Fibroblast of upper back skin (primary cell): ENCODE data around the gene KRT8.
A peak's percentile ranks its signal among the peaks of the same experiment; 100 is the strongest.
"Not testable (repeated sequence)": the region's sequence is repeated elsewhere in the genome, so short reads cannot be mapped to it uniquely, and the experiment has no call there.

Experiments
- DNase-seq: peaks from one replicate; pipeline ENCODE4 v3.0.0-alpha.2; 2013

The KRT8 gene

DNA sequence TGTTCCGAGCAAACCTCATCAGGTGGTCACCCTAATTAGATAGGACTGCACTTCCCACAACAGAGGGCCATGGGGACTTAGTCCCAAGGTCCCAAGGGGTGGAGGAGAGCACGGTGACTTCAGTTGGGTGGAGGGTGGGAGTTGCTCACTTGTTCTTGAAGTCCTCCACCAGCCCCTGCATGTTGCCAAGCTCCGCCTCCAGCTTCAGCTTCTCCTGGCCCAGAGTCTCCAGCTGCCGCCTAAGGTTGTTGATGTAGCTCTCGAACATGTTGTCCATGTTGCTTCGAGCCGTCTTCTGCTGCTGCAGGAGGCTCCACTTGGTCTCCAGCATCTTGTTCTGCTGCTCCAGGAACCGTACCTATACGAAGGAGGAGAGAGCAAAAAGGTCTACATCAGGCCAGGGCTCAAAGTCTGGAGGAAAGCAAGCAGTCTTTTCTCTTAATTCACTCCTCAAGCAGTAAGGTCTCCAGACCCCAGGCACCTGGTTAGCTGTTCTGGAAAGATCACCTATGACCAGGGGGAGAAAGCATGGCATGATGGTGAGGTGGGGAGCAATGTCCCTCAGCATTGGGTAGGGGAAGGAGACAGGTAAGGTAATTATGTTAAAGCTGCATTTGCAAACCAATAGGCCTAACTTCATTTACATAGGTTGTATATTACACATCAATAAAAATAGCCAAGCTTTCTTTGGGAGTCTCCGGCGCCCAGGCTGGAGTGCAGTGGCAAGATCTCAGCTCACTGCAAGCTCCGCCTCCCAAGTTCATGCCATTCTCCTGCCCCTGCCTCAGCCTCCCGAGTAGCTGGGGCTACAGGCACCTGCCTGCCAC is 2.9 kb downstream of the KRT8 start:
- DNase-seq, result no peak

DNA sequence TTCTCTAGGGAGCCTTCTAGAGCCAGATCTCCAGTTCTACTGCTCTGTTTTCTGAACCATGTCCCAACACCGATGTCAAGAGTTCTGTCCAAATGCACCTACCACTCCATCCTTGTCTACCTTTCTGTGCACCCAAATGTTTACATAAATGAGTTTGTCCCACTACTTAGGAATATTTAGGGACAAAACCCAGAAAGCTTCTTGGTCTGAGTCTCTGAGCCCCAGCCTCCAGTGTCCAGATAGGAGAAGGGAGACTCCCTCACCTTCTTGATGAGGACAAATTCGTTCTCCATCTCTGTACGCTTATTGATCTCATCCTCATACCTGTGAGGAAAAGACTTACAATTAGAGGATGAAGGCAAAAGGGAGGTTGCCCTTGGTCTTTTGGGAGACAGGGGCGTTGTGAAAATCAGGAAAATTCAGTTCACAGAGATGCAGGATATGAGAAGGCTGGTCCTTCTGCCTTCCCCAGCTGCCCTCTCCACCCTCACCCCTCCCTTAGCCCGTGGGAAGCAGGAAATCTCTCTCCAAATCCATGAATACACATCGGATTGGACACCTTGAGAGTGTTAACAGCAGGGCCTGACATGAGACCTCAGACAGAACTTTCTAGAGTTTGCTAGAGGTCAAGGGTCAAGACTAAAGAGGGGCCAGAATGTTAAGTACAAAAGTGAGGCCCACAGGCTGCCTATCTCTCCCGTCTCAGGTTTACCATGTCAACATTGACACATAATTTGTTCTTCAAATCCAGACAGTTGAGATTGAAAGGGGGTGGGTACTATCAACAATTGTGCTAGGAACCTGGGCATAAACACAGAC is 3.8 kb downstream of the KRT8 start:
- no peak for DNase-seq

DNA sequence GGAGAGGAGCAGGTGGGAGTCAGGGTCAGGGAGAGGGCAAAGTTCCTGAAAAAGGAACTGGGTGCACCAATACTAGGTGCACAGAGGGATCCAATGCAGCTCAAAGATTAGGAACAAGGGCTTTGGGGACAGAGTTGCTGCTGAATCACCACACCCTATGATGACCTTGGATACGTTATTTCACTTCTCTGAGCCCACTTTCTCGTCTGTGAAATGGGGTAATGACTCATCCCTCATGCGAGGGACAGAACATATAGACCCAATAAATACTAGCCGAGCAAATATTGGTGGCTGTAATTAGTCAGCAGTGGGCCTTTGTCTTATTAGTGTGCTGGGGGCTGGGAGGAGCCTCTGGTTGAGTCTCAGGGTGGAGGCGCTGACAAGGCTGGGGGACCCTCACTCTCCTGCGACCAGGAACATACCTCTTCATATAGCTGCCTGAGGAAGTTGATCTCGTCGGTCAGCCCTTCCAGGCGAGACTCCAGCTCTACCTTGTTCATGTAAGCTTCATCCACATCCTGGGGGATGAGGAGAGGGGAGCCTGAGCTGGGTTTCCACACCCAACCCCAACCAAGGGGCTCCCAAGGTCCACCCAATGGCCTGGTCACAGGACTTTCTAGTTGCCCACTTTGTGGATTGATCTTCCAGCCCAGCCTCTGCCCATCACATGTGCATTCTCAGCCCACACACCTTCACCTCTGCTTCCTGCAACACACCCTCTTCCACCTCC is 4.5 kb downstream of the KRT8 start:
- DNase-seq, result no peak

DNA sequence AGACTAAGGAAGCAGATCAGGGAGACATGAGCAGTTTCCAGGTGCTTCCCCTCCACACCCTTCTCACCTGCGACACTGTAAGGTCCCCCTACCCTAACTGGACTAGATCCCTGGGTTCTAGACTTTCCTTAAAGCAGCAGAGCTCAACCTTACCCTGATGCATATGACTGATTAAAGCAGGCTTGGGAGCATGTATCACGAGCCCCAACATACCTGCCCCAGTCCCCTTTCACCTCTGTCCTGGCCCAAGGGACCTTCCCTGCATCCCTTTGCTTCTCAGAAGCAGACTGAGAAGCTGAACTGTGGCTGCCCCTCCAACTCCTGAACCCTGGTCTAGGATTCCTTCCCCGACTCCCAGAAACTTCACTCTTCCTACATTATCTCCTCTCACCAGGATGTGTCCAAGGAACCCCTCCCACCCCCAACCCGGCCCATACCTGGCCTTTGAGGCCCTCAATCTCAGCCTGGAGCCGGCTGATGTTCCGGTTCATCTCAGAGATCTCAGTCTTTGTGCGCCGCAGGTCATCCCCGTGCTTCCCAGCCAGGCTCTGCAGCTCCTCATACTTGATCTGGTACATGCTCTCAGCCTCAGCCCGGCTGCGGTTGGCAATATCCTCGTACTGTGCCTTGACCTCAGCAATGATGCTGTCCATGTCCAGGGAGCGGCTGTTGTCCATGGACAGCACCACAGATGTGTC is 5.4 kb downstream of the KRT8 start:
- DNase-seq, result no peak

DNA sequence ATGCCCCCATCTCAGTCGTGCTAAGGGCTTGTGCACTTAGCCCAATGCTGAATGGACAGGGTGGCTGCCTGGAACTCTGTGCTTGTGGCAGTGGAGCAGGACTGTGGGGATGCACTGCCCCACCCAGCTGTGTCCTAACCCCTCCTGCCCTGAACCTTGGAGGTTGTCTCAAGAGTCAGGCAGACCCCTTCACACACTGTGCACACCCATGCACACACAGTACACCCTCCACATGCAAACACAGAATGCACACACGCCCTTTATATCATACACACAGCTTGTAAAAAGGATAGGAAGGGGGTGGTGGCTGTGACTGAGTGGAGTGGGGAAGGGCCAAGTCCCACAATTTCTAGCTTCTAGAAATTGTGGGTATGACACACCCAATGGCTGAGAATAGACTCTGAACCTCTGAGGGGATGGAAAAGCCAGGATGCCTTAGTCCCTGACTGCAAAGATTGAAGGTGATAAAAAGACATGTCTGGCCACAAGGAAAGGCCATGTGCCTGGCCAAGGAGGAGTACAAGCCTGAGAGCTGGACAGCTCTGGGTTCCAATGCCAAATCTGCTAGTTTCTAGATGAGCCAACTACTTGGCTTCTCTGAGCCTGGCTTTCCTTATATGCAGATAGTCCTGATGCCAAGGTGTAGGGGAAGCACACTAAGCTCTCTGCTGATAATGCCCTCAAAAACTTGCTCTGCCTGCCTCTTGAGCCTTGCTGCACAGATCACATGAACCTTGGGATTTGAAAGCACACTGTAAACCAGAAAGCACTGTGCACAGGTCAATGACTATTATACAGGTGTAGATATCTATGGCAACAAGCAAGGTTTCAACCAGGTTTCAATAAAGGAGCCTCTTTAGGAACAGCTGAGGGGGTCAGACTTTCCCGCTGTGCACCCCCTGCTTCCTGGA is 8.4 kb downstream of the KRT8 start:
- no peak for DNase-seq

DNA sequence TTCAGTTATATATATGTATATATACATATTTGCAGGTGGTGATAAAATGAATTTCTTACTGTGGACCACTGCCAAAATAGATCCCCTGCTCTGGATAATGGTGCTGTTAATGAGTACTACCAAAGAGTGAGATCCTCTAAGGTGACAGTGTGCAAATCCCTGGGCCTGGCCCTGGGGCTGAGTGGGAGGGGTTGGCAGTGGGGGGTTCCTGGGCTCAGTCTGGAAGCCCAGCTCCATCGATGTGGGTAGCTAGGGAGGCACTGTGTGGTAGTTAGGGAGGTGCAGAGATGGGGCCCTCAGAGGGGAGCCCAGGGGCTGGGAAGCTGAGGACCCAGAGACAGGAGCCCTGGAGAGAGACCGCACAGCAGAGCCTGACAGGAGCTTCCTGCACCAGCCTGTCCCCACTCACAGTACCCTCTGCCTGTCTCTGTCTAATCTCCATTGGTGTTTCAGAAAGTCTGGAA is 9.1 kb downstream of the KRT8 start:
- no peak for DNase-seq

DNA sequence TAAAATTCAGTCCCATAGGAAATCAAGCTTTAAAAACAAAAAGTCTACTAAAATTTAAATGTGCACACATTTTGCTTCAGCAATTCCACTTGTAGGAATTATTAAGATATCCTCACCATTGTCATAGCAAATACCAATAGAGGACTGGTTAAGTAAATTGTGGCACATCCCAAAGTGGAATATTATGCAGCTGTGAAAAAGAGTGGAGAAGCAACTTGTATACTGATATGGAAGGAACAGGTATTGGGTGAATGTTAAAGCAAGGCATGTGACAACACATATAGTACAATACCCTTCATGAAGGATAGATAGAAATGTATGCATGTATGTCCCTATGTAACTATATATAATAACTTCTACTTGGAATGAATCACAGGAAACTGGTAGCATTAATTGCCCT is 11.9 kb downstream of the KRT8 start:
- no peak for DNase-seq

DNA sequence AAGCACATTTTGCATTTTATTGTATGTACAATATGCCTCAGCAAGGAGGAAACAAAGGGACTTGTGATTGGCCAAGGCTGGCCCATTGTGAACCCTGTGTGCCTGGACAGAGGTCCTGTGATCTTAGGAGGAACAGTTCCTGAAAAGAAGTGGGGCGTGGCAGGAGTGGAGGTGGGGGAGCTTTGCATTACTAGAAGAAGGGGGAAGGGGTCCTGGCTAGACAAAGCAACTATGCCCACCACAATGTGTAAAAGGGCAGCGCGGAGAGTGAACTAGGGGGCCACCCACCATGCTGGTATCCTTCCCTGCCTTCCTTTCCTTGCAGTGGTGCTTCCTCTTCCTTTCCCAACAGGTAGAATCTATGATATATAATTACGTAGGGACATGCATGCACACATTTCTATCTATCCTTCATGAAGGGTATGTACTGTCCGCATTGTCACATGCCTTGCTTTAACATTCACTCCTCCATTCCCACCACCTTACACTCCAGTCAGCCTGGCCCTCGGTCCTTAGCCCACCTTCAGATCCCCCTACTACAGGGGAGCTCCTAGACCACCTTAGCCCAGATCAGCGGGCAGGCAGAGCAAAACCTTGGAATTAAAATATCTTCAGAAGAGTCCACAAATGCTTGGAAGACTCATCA is 12.5 kb downstream of the KRT8 start:
- DNase-seq, result no peak

DNA sequence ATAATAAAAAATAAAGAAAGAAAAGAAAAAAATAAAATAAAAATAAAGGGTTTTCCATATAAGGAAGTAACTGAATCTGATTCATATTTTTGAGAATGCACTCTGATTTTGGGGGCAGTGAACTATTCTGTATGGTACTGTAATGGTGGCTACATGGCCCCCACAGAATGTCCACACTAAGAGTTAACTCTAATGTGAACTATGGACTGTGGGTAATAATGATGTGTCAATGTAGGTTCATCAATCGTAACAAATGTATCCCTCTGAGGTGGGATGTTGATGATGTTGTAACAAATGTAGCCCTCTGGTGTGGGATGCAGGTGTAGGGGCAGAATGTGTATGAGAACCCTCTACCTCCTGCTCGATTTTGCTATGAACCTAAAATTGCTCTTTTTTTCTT is 13.8 kb downstream of the KRT8 start:
- DNase-seq, result no peak

DNA sequence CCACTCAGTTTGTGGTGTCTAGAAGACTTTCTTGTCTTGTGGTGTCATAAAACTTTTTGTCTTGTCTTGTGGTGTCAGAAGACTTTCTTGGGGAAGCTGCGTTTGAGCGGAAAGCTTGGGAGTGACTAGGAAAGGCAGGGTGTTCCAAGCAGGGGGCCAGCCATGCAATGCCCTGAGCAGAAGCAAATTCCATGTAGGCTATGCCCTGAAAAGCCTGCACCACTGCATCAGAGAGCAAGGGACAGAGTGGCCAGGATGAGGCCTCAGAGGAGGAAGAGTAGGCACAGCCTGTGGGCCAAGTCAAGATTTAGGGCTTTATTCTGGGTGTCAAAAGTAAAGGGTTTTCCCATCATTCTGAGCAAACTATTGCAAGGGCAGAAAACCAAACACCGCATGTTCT is 14.5 kb downstream of the KRT8 start:
- no peak for DNase-seq

DNA sequence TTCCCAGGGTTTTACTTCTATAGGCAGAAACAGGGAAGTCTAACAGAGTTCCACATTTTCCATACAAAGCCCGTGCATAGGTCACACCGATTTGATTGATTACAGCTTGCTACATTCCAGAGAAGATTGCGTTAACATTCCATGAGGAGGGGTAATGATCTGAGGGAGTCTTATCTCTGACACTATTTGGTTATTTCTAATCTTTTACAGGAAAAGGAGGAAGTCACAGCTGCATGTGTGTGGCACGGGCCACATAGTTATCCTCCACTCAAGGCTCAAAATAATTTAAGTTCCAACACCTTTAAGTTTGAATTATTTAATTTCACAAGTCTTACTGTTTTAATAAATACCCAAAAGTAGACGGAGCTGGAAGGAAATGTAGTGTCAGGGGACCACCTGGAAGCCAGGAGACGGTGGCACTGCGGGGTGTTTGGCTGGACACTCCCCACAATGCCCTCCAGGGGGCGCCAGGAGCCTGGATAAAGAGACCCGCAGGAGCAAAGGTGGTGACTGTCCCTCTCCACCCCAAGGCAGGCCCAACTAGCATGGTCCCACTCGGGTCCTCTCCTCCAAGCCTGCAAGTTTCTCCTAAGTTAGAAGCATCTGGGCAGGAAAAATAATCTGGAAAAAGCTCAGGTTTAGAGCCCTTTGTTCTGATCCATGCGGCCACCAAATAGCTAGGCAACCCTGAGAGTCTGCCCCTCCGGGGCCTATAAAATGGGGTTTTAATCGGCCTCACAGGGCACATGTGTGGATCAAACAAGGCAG is 20.2 kb downstream of the KRT8 start:
- peak; percentile 56 for DNase-seq

DNA sequence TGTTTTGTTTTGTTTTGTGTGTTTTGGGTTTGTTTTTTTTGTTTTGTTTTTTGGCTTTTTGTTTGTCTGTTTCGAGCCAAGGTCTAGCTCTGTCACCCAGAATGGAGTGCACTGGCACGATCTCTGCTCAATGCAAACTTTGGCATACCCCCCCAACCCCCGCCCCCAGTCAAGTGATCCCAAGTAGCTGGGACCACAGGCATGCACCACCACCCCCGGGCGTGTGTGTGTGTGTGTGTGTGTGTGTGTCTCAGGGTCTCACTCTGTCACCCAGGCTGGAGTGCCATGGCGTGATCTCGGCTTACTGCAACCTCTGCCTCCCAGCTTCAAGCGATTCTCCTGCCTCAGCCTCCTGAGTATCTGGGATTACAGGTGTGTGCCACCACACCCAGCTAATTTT is 24.4 kb downstream of the KRT8 start:
- DNase-seq, result not testable (repeated sequence)

DNA sequence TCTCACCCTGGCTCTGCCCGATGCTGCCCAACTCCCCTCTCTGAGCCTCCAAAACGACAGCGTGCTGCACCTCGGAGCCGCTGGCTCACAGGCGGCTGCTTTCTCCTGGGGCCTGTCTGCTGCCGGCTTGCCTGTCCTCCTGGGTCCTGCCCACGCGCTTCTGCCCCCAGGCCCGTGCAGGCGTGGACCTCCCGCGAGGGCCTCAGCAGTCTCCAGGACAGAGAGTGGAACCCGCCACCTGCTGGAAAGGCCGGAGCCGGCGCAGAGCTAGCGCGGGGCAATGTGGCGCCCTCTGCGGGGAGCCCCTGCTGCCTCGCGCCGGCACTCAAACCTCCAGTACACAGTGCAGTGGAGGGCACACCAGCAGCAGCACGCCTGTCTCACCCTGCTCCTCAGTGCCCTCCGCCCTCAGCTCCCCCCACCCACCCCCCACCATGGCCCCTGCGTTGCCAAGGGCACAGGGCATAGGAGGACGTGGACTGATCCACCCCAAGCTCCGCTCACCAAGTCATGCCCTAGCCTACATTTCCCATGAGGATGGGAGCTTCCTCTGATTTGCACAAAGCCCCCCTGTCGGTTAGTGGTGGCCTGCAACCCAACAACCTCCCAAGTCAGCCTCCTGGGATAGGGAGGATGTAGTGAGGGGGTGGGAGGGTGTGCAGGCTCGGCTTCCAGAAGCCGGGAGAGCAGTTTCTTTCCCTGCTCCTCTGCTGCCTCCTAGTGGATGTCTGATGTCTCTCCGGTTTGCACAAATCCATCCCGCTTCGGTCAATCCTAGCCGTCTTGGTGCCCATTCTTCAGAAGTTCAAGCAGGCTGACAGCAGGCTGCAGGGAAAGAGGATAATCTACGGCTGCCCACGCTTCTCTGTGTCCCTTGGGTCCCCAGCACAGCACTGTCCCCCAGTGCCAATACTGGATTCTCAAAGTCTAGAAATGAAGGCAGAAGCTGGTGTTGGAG is 25.2 kb downstream of the KRT8 start:
- DNase-seq, result peak; percentile 84

DNA sequence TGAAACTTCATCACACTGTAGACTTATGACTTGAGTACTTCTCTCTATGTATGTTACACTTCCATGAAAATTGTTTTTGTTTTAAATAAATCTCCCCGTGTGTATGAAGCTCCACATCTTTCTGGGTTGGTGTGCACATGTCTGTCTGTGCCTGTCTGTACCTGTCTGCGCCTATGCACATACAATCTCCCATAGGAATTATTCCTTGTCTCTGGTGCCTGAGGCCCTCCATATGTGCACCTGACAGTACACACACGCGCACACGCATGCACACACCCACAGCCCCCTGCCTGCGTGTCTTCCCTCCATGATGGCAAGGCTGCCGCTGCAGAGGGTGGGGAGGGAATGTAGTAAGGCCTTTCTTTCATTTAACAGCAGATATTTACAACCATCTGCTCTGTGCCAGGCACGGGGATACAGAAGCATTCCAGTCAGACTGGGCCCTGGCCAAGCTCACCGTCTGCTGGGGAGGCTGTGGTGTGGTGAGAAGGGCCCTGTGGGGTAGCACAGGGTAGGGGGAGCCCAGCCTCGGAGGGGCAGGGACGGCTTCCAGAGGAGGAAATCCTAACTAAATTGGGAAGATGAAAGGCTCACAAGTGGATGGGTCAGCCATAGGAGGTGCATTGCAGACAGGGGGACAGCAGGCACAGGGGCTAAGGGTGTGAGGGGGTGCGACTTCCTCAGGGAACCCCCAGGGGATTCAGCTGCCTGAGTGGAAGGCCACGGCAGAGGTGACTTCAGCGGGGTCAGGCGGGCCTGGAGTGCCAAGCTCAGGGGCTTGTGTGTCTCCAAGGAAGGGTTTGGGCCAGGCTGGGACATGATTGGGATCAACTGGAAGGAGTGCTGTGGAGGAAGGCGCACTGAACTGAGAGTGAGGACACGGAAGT is 26.1 kb downstream of the KRT8 start:
- no peak for DNase-seq

DNA sequence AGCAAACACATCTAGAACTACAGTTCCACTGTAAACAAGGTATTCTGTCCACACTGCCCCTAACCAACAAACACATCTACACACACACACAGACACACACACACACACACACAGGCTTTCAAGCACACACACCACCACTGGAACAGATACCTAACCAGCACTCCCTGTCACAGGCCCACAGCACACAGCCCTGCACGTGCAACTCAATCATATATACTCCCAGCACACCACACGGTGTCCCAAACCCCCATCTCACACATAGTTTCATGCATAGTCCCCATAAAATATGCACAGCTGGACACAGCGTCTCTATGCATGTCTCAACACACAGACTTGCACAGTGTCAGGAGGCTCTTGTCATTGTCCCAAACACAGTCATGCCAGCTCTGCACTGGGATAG is 27.6 kb downstream of the KRT8 start:
- no peak for DNase-seq

DNA sequence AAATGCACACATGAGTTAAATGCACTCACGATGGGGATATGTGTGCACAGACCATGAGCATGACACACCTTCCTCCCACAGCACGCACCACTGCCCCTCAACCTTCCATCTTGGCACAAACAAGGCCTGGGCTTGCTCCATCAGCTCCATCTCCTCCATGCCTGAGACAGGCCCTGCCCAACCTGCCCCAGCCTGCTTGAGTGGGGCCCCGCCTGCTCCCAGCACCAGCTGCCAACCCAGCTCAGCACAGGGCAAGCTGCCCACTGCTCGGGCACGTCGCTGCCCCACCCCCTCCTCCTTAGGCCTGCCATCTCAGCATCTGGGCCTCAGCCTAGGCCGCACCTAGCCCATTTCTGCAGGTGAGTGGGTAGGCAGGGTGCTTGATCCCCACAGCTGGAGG is 28.5 kb downstream of the KRT8 start:
- no peak for DNase-seq

DNA sequence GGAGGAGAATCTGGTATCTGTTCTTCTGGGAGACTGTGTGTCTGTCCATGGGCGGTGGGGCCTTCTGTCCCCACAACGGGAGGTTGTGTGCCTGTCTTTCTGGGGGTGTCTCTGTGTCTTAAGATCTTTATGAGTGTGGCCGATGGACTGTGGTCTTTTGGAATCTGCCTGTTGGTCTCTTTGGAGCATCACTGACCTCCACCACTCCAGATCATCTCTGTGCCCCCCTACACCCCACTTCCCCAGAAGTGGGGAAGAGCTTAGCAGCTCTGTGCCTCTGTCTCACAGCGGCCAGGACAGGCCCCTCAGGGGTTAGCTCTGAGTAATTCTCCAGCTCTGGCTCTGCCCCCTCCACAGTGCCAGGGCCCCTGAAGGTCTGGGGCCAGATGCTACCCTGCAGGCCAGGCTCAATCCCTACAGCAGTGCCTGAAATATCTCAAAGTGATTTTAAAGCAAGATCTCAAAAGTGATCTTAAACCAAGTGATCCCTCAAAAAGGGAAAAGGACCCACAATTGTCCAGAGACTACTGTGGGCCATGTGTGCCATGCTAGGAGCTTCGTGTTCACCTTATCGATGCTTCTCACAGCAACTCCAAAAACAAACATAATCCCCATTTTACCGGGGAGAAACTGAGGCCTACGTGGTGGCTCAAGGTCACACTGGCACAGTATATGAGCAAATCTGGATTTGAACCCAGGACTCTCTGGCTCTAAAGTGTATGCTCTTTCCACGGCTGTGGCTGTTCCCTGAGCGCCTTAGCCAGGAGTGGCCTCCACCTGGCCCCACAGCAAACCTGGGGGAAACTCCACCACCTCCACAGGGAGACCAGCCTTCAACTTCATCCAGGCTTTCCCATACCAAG is 30.1 kb downstream of the KRT8 start:
- DNase-seq, result no peak
